HG03469 (cell line): ENCODE data around the gene ABCC1.

Source experiments
- ATAC-seq: cut with Tn5 transposase; IDR thresholded peaks from one replicate; pipeline ENCODE4 v1.9.1; 2021; ENCODE audit warnings: mild to moderate bottlenecking, moderate library complexity, moderate number of reproducible peaks; ENCODE audit not compliant: unreplicated experiment

The ABCC1 gene

GRCh38 chr16:16038950-16039349 is 89.5 kb downstream of the ABCC1 start:
- ATAC-seq, result no peak

- ATAC-seq, result no peak
Observed at GRCh38 chr16:16041196-16041892, 91.9 kb downstream of the ABCC1 start.

GRCh38 chr16:16042076-16042475 is 92.7 kb downstream of the ABCC1 start:
- ATAC-seq, result no peak

- no peak for ATAC-seq
Observed at GRCh38 chr16:16045296-16045695, 95.9 kb downstream of the ABCC1 start.

- no peak for ATAC-seq
Observed at GRCh38 chr16:16045879-16046278, 96.5 kb downstream of the ABCC1 start.

- ATAC-seq, result no peak
Observed at GRCh38 chr16:16047761-16048160, 98.3 kb downstream of the ABCC1 start.

- ATAC-seq, result no peak
Observed at GRCh38 chr16:16048904-16049582, 99.6 kb downstream of the ABCC1 start.

- ATAC-seq, result no peak
Observed at GRCh38 chr16:16050106-16050505, 100.7 kb downstream of the ABCC1 start.

GRCh38 chr16:16051132-16051531 is 101.7 kb downstream of the ABCC1 start:
- ATAC-seq, result no peak

- ATAC-seq, result no peak
Observed at GRCh38 chr16:16052916-16053315, 103.5 kb downstream of the ABCC1 start.

GRCh38 chr16:16057102-16057501 is 107.7 kb downstream of the ABCC1 start:
- no peak for ATAC-seq

GRCh38 chr16:16059160-16059559 is 109.7 kb downstream of the ABCC1 start:
- no peak for ATAC-seq

GRCh38 chr16:16059895-16060590 is 110.6 kb downstream of the ABCC1 start:
- ATAC-seq, result no peak

GRCh38 chr16:16062023-16062937 is 112.9 kb downstream of the ABCC1 start:
- no peak for ATAC-seq

GRCh38 chr16:16063683-16064082 is 114.3 kb downstream of the ABCC1 start:
- ATAC-seq, result no peak

- ATAC-seq, result no peak
Observed at GRCh38 chr16:16064874-16065384, 115.5 kb downstream of the ABCC1 start.

- ATAC-seq, result no peak
Observed at GRCh38 chr16:16067127-16067526, 117.7 kb downstream of the ABCC1 start.

GRCh38 chr16:16071631-16072244 is 122.3 kb downstream of the ABCC1 start:
- ATAC-seq, result no peak

- no peak for ATAC-seq
Observed at GRCh38 chr16:16073001-16073545, 123.7 kb downstream of the ABCC1 start.
